ENCODE measurements around the gene CADM2. TPM values are rescaled to one million over a fixed set of nuclear protein-coding genes. Genes with fewer than 3 reads are reported as not detected.

CADM2 gene
- total RNA-seq, 1 donor from 2014 or later: 3.5 TPM

GRCh38 chr3:85397434-85397833 is 438.6 kb downstream of the CADM2 start:
- no peak for DNase-seq (ENCODE audit: low read depth, low spot score)
- TF ChIP-seq, protein P1, sequence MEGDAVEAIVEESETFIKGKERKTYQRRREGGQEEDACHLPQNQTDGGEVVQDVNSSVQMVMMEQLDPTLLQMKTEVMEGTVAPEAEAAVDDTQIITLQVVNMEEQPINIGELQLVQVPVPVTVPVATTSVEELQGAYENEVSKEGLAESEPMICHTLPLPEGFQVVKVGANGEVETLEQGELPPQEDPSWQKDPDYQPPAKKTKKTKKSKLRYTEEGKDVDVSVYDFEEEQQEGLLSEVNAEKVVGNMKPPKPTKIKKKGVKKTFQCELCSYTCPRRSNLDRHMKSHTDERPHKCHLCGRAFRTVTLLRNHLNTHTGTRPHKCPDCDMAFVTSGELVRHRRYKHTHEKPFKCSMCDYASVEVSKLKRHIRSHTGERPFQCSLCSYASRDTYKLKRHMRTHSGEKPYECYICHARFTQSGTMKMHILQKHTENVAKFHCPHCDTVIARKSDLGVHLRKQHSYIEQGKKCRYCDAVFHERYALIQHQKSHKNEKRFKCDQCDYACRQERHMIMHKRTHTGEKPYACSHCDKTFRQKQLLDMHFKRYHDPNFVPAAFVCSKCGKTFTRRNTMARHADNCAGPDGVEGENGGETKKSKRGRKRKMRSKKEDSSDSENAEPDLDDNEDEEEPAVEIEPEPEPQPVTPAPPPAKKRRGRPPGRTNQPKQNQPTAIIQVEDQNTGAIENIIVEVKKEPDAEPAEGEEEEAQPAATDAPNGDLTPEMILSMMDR (conservative IDR thresholded peaks at IDR 0.05): no peak
- Mint-ChIP-seq H3K9me3 (peaks cover 10% of the 10 kb centered on the region), H3K27ac (ENCODE audit: unreplicated experiment) (no peak overlapping the region), H3K27me3 (ENCODE audit: low read depth) (no peaks in the 10 kb centered on the region), H3K36me3 (ENCODE audit: low read depth) (peaks cover 4% of the 10 kb centered on the region), H3K4me3 (no peak overlapping the region), H3K4me1 (no peaks in the 10 kb centered on the region)

GRCh38 chr3:85426121-85426520 is 467.3 kb downstream of the CADM2 start:
- no peak for DNase-seq (ENCODE audit: low read depth, low spot score)
- no peak overlapping the region for H3K27ac Mint-ChIP-seq (ENCODE audit: unreplicated experiment)

GRCh38 chr3:85427467-85427866 is 468.7 kb downstream of the CADM2 start:
- Mint-ChIP-seq H3K36me3 (ENCODE audit: low read depth) (no peaks in the 10 kb centered on the region), H3K27me3 (ENCODE audit: low read depth) (no peaks in the 10 kb centered on the region), H3K9me3 (peaks cover 9% of the 10 kb centered on the region), H3K4me3 (no peak overlapping the region), H3K4me1 (no peaks in the 10 kb centered on the region), H3K27ac (ENCODE audit: unreplicated experiment) (no peak overlapping the region)
- no peak for DNase-seq (ENCODE audit: low read depth, low spot score)
- TF ChIP-seq, protein P1 (conservative IDR thresholded peaks at IDR 0.05): no peak

More at GRCh38 chr3:85426121-85426520, 467.3 kb downstream of the CADM2 start:
- H3K27me3 Mint-ChIP-seq (ENCODE audit: low read depth): no peaks in the 10 kb centered on the region
- no peak overlapping the region for H3K4me3 Mint-ChIP-seq
- TF ChIP-seq, protein P1 (conservative IDR thresholded peaks at IDR 0.05): no peak
- H3K9me3 Mint-ChIP-seq: peaks cover 9% of the 10 kb centered on the region
- H3K36me3 Mint-ChIP-seq (ENCODE audit: low read depth): no peaks in the 10 kb centered on the region
- no peaks in the 10 kb centered on the region for H3K4me1 Mint-ChIP-seq

DNA sequence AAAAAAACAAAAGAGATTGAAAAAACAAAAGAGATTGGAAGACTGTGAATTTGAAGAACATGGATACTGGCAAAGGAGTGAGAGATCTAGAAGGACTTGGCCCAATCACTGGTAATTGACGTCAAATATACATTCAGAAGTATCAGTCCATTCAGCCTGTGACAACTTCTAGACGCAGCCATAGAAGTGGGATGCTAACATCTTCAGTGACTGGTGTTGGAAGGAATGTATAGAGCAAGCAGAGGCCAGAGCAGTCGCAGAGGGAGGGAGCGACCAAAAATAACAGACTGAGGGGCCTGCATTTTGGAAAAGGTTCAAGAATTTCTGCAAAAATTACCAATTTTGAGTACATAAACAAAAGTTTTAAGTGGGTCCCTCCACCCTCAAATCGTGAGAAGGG is 473.3 kb downstream of the CADM2 start:
- Mint-ChIP-seq H3K27ac (ENCODE audit: unreplicated experiment) (no peak overlapping the region), H3K9me3 (peaks cover 2% of the 10 kb centered on the region), H3K36me3 (ENCODE audit: low read depth) (no peaks in the 10 kb centered on the region), H3K27me3 (ENCODE audit: low read depth) (no peaks in the 10 kb centered on the region), H3K4me3 (no peak overlapping the region), H3K4me1 (no peaks in the 10 kb centered on the region)
- TF ChIP-seq, protein P1 (conservative IDR thresholded peaks at IDR 0.05): no peak
- no peak for DNase-seq (ENCODE audit: low read depth, low spot score)

DNA sequence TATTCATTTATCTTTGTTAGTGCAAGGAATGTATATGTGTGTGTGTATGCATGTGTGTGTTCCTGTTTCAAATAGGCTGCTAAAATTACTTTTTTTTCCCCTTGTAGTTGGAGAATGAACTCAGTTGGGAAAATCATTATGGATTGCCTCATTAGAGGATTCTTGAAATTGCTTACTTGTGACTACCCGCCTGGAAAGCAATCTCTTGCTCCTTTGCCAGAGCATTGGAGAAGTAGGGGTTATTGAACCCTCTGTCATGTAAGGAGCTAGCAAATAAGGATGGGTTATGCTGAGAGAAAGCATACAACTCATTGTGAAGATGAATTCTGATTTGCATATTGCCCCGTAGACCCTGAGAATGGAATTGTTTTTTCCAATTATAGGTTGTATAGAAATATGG is 474.5 kb downstream of the CADM2 start:
- Mint-ChIP-seq H3K4me1 (no peaks in the 10 kb centered on the region), H3K36me3 (ENCODE audit: low read depth) (no peaks in the 10 kb centered on the region), H3K9me3 (peaks cover 2% of the 10 kb centered on the region), H3K27ac (ENCODE audit: unreplicated experiment) (no peak overlapping the region), H3K4me3 (no peak overlapping the region), H3K27me3 (ENCODE audit: low read depth) (no peaks in the 10 kb centered on the region)
- no peak for DNase-seq (ENCODE audit: low read depth, low spot score)
- TF ChIP-seq, protein P1 (conservative IDR thresholded peaks at IDR 0.05): no peak
